GM12891 (cell line): ENCODE measurements around the gene RGS19.

Experiments
- PAX5 ChIP-seq: IDR thresholded peaks from 2 replicates; pipeline ENCODE4 v1.6.1; 2011; ENCODE audit warnings: low read length, moderate library complexity, mild to moderate bottlenecking; ENCODE audit not compliant: insufficient read depth, severe bottlenecking
- POLR2A ChIP-seq: IDR thresholded peaks from 2 replicates; pipeline ENCODE4 v1.6.1; 2011; ENCODE audit warnings: low read depth, low read length, control low read depth

GRCh38 chr20:64024141-64024990, 55.0 kb downstream of the RGS19 start:
- no peak for TF ChIP-seq POLR2A
- TF ChIP-seq PAX5: no peak
